GM23248 (cell line): ENCODE results near the gene FEM1B. TPM values are rescaled to one million over a fixed set of nuclear protein-coding genes. Genes with fewer than 3 reads are reported as not detected.

Source experiments
- DNase-seq: peaks from one replicate; pipeline ENCODE4 v3.0.0-alpha.2; 2015
- H2AFZ ChIP-seq: fragments of 200-600 bp; sonication (generic); 2 replicates; pipeline ENCODE4 v1.6.1; 2016; ENCODE audit warnings: antibody characterized with exemption
- H3F3A ChIP-seq: fragments of 200-600 bp; sonication (generic); 2 replicates; pipeline ENCODE4 v1.6.1; 2016; ENCODE audit warnings: mild to moderate bottlenecking, antibody characterized with exemption, mixed run types; ENCODE audit not compliant: insufficient read depth
- H3K27ac ChIP-seq: fragments of 200-600 bp; sonication (generic); 2 replicates; pipeline ENCODE4 v1.5.1; 2016; ENCODE audit warnings: mild to moderate bottlenecking
- H3K27me3 ChIP-seq: fragments of 200-600 bp; sonication (generic); replicated peaks from 2 replicates; pipeline ENCODE4 v1.6.1; 2016; ENCODE audit warnings: mild to moderate bottlenecking; ENCODE audit not compliant: insufficient read depth
- H3K36me3 ChIP-seq: fragments of 200-600 bp; sonication (generic); 2 replicates; pipeline ENCODE4 v1.6.1; 2016; ENCODE audit warnings: low read depth, mild to moderate bottlenecking
- H3K4me1 ChIP-seq: fragments of 200-600 bp; sonication (generic); 2 replicates; pipeline ENCODE4 v1.6.1; 2016; ENCODE audit warnings: mild to moderate bottlenecking; ENCODE audit not compliant: insufficient read depth
- H3K4me2 ChIP-seq: fragments of 200-600 bp; sonication (generic); one replicate; pipeline ENCODE4 v1.6.1; 2016; ENCODE audit warnings: mild to moderate bottlenecking; ENCODE audit not compliant: unreplicated experiment
- H3K4me3 ChIP-seq: fragments of 200-600 bp; sonication (generic); 2 replicates; pipeline ENCODE4 v1.5.1; 2016; ENCODE audit warnings: mild to moderate bottlenecking
- H3K79me2 ChIP-seq: fragments of 200-600 bp; sonication (generic); 2 replicates; pipeline ENCODE4 v1.6.1; 2016; ENCODE audit warnings: mild to moderate bottlenecking; ENCODE audit not compliant: insufficient read depth
- H3K9ac ChIP-seq: fragments of 200-600 bp; sonication (generic); 2 replicates; pipeline ENCODE4 v1.6.1; 2016; ENCODE audit warnings: mild to moderate bottlenecking
- H3K9me2 ChIP-seq: fragments of 200-600 bp; sonication (generic); 2 replicates; pipeline ENCODE4 v1.6.1; 2016; ENCODE audit warnings: mixed run types, mild to moderate bottlenecking, moderate library complexity; ENCODE audit not compliant: insufficient read depth
- H3K9me3 ChIP-seq: fragments of 200-600 bp; sonication (generic); one replicate; pipeline ENCODE4 v1.6.1; 2017; ENCODE audit warnings: low read depth
- H4K20me1 ChIP-seq: fragments of 200-600 bp; sonication (generic); 2 replicates; pipeline ENCODE4 v1.6.0; 2016; ENCODE audit not compliant: insufficient read depth
- EZH2 ChIP-seq: fragments of 200-600 bp; sonication (generic); IDR thresholded peaks from 2 replicates; pipeline ENCODE4 v1.6.1; 2018; ENCODE audit warnings: antibody characterized with exemption, mild to moderate bottlenecking; ENCODE audit not compliant: insufficient read depth, poor library complexity, severe bottlenecking
- EZH2phosphoT487 ChIP-seq: fragments of 200-600 bp; sonication (generic); IDR thresholded peaks from 2 replicates; pipeline ENCODE4 v1.6.1; 2018; ENCODE audit warnings: antibody characterized with exemption, moderate library complexity, mild to moderate bottlenecking, low read depth; ENCODE audit not compliant: insufficient read depth
- WGBS, 2 experiments: methylation state at CpG; one replicate each; pipeline ENCODE4 v1.1.6; 2015 to 2017; ENCODE audit warnings: low lambda C conversion rate in 2 of 2, low coverage in 1 of 2; ENCODE audit errors: missing lambda C conversion rate in 2 of 2; 5-methylcytosine and 5-hydroxymethylcytosine counted together
- in situ Hi-C: fragments of 300-500 bp; cut with MboI; formaldehyde crosslinking; loops from 2 replicates; pipeline ENCODE4 v1.15.0; 2020
- polyA plus RNA-seq: library from polyadenylated mRNA; unstranded; fragments of >200 nt; fragmentation: Nextera tagmentation; extraction: Ambion mirVana; gene quantifications from 2 replicates; pipeline ENCODE4 v1.2.1, GENCODE V29; 2016
- total RNA-seq: library from RNA; depleted of rRNA; stranded (reverse); fragments of >200 nt; shearing (Covaris generic); gene quantifications from 2 replicates; pipeline ENCODE4 v1.2.3, GENCODE V29; 2014

The FEM1B gene
- total and polyA plus RNA-seq, 2 experiments from 2014 or later, result 15.7 to 36.2 TPM

- DNase-seq, result no peak
- Histone ChIP-seq H3K27ac (no peak overlapping the region), H3K36me3 (no peaks in the 10 kb centered on the region), H3K9ac (no peak overlapping the region), H3F3A (peaks cover 10% of the 10 kb centered on the region), H3K27me3 (no peaks in the 10 kb centered on the region), H4K20me1 (no peaks in the 10 kb centered on the region), H3K4me1 (peaks cover 10% of the 10 kb centered on the region), H2AFZ (no peak overlapping the region), H3K4me3 (no peak overlapping the region), H3K9me3 (no peaks in the 10 kb centered on the region), H3K4me2 (no peak overlapping the region), H3K79me2 (no peaks in the 10 kb centered on the region), H3K9me2 (no peaks in the 10 kb centered on the region)
- TF ChIP-seq EZH2, result no peak
- TF ChIP-seq EZH2phosphoT487, result no peak
- in situ Hi-C loops, result no loop called here
- WGBS, 2 experiments, result 53 to 58% methylated on average over 5 of the region's 5 CpGs
Measured at GRCh38 chr15:68262514-68263356, 14.8 kb upstream of the FEM1B start.

GRCh38 chr15:68264282-68264681 is 13.3 kb upstream of the FEM1B start:
- in situ Hi-C loops, result no loop called here
- WGBS, 2 experiments, result 40 to 54% methylated on average over 2 of the region's 2 CpGs

GRCh38 chr15:68265081-68265480 is 12.5 kb upstream of the FEM1B start:
- DNase-seq, result no peak
- WGBS, 2 experiments, result 62 to 65% methylated on average over 4 of the region's 4 CpGs
- no peaks in the 10 kb centered on the region for H3K9me3 ChIP-seq
- no peaks in the 10 kb centered on the region for H3K27me3 ChIP-seq
- no peaks in the 10 kb centered on the region for H3K9me2 ChIP-seq
- H3K9ac ChIP-seq, result no peak overlapping the region
- in situ Hi-C loops, result no loop called here
- H3K4me3 ChIP-seq, result no peak overlapping the region
- H3K79me2 ChIP-seq, result no peaks in the 10 kb centered on the region
- no peaks in the 10 kb centered on the region for H3K36me3 ChIP-seq
- no peak overlapping the region for H2AFZ ChIP-seq
- no peaks in the 10 kb centered on the region for H3K4me1 ChIP-seq
- no peaks in the 10 kb centered on the region for H4K20me1 ChIP-seq
- TF ChIP-seq EZH2phosphoT487, result no peak
- TF ChIP-seq EZH2, result no peak
- H3F3A ChIP-seq, result no peaks in the 10 kb centered on the region
- no peak overlapping the region for H3K4me2 ChIP-seq
- no peak overlapping the region for H3K27ac ChIP-seq

More at GRCh38 chr15:68264282-68264681, 13.3 kb upstream of the FEM1B start:
- no peak for TF ChIP-seq EZH2phosphoT487
- no peak for TF ChIP-seq EZH2
- Histone ChIP-seq H3K9ac (no peak overlapping the region), H3K27ac (no peak overlapping the region), H3K36me3 (no peaks in the 10 kb centered on the region), H3K9me3 (no peaks in the 10 kb centered on the region), H3K79me2 (no peaks in the 10 kb centered on the region), H3K27me3 (no peaks in the 10 kb centered on the region), H2AFZ (no peak overlapping the region), H3F3A (peaks cover 3% of the 10 kb centered on the region; the same call in 1 of the 2 replicates), H3K4me1 (peaks cover 3% of the 10 kb centered on the region; the same call in 1 of the 2 replicates), H3K4me2 (no peak overlapping the region), H3K9me2 (no peaks in the 10 kb centered on the region), H3K4me3 (no peak overlapping the region), H4K20me1 (no peaks in the 10 kb centered on the region)
- DNase-seq, result no peak

- Histone ChIP-seq H3K9ac (no peak overlapping the region), H3K79me2 (no peaks in the 10 kb centered on the region), H4K20me1 (no peaks in the 10 kb centered on the region), H3K9me3 (no peaks in the 10 kb centered on the region), H3K36me3 (no peaks in the 10 kb centered on the region), H3K4me1 (0 out of 2 replicates have a peak, but pooled peaks cover 3% of the 10 kb centered on the region), H3K27ac (no peak overlapping the region), H3K4me3 (no peak overlapping the region), H3K4me2 (no peak overlapping the region), H3K9me2 (no peaks in the 10 kb centered on the region), H3K27me3 (no peaks in the 10 kb centered on the region), H2AFZ (no peak overlapping the region), H3F3A (no peaks in the 10 kb centered on the region; the same call in 1 of the 2 replicates)
- TF ChIP-seq EZH2 (no peak), EZH2phosphoT487 (no peak)
- in situ Hi-C loops, result no loop called here
- WGBS, 2 experiments, result 83 to 86% methylated on average over 3 of the region's 3 CpGs
- DNase-seq, result no peak
Measured at GRCh38 chr15:68265674-68266073, 11.9 kb upstream of the FEM1B start.
